Midbrain (tissue), 1 donor: ENCODE measurements around the gene ARHGEF39.

Source experiments
- DNase-seq: peaks from one replicate; lab custom pipeline; 2025; lab: John Stamatoyannopoulos, UW

The ARHGEF39 gene

DNA sequence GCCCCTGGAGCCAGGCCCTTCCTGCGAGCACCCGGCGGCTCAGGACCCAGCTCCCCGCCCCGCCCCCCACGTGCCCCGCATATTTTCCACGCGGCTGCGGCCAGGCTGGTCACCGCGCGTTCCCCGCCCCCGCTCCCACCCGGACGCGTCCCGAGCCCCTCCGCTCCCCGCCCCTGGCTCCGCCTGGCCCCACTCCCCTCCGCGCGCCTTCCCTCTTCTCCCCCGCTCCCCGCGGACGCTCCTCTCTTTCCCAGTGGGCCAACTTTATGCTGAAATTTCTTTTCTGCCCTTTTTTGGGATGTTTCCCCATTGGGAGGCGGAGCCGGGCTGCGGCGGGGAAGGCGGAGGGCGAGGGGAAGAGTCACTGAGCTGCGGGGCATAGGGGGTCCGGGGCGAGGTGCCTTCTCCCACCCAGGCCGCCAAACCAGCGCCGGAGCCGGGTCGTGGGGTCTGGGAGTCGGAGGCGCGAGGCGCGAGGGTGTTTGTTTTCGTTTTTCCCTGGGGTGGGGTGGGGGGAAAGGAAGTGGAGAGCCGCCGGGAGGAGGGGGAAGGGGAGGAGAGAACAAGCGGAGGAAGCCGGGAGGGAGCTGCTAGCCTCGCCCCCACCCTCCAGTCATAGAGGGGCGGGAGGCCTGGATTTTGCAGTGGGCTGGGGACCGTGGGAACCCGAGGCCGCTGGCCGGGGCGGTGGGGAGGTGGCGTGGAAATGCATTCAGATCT, 25.8 kb upstream of the ARHGEF39 start:
- peak; percentile 6 for DNase-seq

DNA sequence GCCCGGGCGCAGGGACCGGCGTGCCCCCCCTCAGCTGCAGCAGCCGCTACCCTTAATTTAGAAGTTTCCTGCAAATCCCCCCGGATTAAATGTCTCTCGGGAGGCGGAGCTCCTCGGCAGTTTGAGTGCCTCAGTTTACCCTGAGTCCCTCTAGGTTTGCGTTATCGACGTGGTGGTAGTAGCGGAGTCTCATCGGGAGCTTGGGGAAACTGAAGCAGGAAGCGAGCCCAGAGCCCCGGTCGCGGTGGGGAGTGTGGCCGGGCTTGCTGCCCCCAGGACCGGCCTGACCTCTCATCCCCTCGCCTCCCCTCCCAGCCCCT, 25.3 kb upstream of the ARHGEF39 start:
- no peak for DNase-seq

DNA sequence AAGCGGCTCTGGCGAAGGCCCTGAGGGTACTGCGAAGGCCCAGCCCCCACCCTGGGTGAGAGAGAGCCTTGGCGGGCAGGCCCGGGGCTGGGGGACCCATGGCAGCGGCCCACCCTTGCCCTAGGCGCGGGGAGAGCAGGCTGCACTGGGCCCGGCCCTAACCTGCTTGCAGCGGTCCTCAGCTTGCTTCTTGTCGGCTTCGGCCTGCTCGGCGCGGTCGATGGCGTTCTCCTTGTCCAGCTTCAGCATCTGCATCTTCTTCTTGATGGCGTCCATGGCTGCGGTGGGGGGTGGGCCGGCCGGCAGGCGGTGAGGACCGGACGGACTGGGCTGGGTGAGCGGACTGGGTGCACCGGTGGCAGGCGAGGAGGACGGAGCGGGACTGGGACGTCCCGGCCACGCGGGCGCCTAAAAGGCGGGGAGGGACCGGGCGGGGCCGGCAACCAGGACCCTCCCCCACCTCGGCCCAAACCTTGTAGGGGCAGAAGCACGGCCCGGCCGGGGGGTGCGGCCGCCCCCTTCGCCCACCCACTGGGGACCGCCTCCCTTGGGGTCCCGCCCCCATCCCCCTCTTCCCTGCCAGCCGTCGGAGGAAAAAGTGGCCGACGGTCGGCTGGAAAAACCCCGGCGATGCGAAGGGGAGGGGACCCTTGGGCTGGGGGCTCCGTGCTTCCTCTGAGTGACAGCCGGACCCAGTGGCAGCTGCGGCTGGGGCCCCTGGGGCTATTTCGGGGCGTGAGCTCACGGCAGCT, 24.7 kb upstream of the ARHGEF39 start, which contains the start of gene TPM2:
TSS of gene TPM2 (minus strand) at position 384 of the 752 bp plus-strand sequence. CDS start at position 276, 108 bp downstream.
- no peak for DNase-seq

DNA sequence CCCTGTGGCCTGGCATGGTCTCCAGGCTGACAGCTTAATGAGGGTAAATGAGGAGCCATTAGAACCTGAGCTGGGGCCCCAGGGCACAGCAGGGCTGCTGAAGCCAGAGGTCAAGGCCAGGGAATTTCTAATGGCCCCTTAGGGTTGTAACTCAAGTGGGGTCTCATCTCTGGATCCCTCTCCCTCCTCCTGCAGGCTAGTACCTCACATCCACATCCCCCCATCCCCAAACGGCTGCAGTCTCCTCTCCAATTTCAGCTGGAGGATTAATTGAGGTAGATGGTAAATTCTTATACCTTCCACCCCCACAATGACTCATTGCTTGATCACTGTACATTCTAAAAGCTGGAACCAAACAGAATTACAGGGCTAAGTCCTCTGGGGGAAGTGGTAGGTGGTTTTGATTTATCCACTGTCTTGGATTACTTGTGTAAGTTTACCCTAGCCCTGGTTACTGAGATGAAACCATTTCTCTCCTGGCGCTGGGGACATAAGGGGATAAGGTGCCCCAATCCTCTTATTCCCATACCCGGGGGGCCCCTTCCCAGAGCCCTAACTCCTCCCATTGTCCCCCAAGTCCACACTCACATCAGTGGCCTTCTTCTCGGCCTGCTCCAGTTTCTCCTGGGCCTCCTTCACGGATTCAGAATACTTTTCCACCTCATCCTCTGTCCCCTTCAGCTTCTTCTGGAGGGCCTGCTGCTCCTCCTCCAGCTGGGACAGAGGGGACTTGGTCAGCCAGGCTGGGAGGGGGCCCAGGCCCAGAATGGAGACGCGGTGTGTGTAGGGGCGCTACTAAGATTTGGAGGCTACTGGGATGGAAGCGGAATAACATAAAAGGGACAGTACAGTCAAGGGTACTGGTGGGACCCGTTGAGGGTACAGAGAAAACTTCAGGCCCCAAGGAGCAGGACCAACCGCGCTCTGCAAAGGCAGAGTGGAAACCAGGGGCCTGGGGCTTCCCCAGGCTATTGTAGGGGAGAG, 23.9 kb upstream of the ARHGEF39 start:
- DNase-seq: no peak

DNA sequence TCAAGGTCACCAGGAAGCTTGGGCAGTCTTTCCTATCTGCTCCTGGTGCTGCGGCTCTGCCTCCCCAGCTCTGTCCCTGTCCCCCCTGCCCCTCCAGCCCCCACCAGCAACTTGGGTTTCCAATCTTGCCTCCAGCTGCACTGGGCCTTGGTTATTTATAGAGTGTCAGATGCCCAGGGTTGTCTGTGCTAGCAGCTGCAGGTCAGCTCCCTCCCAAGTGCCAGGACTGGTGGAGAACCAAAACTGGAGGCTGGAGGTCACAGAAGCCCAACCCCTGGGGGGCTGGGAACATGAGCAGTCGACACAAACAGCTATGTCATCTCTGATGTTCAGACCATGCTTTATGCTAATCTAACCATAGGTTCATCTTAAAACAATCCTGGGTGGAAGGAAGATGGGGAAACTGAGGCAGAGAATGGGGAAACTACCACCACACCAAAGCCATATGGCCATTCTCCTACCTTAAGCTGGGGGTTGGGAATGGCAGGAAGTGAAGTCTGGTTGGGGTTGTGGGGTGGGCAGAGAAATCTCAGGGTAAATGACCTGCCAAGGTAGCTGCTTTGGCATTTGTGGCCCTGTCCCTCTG, 23.1 kb upstream of the ARHGEF39 start:
- no peak for DNase-seq

DNA sequence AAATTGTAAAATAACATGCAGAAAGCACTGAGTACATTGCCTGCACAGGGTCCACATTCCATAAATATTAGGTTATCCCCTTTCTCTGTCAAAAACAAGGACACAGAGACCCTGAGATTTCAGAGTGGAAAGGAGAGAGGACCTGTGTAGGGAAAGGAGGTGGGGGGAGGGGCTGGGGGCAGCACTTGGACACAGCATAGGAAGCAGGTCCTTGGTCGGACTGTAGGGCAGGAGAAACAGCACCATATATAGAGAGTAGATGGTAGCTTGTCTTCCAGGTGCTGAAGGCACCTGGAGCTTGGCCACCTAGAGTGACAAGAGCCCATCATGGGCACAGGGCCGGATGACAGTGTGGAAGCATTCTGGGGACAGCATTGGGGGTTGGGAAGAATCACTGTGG, 22.3 kb upstream of the ARHGEF39 start:
- DNase-seq: no peak

DNA sequence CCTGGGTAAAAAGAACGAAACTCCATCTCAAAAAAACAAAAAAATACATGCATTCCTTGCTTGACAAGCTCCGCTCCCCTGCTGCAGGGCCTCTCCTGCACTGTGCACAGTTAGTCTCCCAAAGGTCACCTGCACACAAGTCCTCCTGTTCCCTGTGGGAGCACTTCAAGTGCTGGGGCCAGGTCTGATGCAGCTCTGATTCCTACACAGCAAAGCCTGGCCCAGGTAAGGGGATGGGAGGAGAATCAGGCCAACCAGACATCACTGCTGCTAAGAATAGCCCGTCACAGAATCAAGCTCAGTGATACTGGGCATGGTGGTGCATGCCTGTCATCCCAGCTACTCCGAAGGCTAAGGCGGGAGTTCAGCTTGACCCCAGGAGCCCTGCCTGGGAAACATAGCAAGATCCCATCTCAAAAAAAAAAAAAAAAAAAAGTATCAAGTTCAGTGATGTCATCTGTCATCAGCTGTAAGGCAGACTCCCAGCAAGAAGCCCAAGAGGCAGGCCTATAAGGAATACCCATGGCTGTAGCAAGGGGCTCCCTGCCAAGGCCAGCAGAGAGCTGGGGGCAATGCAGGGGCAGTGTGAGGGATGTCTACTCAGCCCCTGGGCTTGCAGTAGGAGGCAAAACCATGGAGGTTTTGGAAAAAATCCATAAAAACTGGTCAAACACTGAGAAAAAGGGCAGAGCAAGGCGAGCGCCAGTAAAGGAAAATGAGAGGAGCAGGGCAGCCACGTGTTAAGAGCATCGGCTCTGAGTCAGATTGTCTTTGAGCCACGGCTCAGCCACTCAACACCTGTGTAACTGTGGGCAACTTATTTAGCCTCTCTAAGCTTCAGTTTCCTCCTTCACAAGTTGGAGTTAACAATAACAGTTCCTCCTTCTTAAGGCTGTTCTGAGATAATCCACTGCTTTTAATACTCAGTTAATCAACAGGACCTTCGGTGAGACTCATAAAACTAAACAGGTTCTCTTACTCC, 21.5 kb upstream of the ARHGEF39 start:
- no peak for DNase-seq

DNA sequence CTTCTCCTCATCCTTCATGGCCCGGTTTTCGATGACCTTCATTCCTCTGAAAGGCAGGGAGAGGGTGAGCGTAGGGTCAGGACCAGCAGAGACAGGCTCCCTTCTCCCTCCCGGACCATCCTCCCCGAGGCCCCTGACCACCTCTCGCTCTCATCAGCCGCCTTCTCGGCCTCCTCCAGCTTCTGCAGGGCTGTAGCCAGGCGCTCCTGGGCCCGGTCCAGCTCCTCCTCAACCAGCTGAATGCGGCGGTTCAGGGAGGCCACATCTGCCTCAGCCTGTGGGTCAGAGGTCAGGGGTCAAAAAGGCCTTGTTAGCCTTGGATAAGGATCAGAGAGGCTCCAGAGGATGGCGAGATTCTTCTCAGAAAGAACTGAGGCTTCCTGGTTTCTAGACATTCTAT, 20.5 kb upstream of the ARHGEF39 start:
- no peak for DNase-seq

DNA sequence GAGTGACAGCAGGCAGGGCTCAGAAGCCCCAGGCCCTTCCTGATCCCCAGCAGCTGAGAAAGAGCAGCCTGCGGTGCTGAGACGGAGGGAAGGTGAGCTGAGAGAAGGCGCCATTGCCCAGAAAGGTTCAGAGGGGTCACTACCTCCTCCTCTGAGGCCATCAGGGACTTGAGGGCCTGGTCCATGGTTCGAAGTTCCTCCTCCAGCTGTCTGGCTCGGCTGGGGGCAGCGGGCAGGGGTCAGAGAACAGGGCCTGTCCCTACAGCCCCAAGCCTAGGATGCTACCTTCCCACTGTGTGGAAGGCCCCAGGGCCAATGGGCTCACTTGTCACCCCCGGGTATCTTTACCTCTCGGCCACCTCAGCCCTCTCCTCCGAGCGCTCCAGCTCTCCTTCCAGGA, 19.9 kb upstream of the ARHGEF39 start:
- no peak for DNase-seq

DNA sequence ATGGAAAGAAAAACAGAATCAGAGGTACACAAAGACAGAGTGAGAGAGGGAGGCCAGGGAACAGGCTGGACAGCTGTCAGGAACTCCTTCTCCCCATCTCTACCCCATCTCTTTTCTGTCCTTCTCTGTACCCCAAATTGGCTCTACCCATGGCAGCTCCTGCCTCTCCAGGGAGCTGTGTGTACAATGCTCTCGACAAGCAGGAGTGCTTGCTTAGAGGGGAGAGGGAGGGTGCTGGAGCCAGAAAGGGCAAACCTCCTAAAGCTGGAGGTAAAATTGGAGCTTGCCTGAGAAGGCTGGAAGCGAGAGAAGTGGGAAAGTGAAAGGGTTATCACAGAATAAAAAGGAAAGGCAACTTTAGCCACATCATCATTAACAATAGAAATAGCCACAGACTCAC, 18.3 kb upstream of the ARHGEF39 start:
- no peak for DNase-seq

DNA sequence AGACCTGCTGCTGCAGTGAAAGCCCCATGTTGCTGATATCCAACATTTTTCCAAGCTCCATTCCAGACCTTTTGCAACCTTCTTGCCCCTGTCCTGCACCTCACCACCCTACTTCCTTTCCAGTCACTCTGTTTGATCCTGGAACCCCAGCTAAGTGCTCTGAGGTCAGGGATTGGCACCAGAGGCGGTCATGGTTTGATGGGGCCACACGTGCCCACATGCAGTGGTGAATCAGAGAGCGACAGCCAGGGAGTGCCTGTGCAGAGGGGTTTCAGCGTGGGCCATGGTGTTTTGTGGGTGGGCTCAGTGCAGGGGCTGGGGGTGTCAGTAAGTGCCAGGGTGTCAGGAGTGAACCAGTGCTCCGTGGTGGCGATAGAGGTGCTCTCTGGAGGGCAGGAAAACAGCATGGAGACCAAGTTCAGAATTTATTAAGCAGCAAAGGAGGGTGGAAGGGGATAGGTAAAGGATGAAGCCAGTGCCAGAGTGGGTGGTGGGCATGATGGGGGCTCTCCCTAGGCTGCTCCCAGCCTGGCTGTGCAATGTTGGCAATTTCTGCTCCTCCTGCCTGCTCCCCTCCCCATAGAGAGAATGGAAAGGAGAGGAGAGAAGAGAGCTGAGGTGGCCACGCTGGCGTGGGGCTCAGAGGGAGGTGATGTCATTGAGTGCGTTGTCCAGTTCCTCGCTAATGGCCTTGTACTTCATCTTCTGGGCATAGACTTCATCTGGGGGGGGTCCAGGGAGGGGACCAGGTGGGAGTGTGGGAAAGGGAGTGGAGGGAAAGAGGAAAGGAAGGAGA, 17.7 kb upstream of the ARHGEF39 start:
- DNase-seq: no peak

DNA sequence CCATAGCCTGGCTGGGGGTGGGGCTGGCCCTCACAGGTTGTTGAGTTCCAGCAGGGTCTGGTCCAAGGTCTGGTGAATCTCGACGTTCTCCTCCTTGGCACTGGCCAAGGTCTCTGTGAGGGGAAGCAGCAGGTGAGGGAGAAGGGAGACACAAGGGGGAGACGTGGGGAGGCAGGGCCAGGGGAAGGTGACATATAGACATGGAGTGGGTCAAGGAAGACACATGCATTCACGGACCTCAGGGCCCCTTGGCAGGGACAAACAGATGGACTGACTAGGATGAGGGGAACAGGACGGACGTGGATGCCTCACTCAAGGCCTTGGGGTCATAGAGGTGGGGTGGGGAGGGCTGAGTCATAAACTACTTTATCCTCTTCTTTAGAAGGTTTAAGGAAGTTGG, 17.1 kb upstream of the ARHGEF39 start:
- no peak for DNase-seq

DNA sequence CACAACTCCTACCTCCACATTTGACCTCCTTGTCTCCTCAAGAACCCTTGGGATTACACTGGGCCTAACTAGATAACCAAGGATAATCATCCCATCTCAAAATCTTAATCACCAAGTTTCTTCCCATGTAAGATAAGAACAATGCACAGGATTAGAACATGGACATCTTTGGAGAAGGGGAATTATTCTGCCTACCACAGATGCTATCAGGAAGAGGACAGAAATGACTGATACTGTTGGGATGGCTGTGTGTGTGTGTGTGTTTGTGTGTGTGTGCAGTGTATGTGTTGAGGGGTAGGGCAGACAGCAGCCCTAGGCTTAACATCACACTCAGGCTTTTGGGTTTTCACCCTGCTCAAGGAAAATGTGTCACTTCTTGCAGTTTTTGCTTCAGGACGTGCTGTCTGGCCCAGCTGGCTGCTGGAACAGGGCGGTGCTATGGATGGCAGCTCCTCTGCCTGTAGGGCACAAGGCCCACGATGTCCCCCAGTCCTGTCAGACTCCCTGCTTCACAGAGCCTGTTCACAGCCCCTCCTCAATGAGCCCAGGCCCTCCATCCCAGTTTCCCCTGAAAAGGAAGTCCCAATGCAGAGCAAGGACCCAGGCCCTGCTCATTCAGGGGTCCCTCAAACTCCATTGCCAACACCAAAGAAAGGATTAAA, 16.5 kb upstream of the ARHGEF39 start:
- DNase-seq: no peak

DNA sequence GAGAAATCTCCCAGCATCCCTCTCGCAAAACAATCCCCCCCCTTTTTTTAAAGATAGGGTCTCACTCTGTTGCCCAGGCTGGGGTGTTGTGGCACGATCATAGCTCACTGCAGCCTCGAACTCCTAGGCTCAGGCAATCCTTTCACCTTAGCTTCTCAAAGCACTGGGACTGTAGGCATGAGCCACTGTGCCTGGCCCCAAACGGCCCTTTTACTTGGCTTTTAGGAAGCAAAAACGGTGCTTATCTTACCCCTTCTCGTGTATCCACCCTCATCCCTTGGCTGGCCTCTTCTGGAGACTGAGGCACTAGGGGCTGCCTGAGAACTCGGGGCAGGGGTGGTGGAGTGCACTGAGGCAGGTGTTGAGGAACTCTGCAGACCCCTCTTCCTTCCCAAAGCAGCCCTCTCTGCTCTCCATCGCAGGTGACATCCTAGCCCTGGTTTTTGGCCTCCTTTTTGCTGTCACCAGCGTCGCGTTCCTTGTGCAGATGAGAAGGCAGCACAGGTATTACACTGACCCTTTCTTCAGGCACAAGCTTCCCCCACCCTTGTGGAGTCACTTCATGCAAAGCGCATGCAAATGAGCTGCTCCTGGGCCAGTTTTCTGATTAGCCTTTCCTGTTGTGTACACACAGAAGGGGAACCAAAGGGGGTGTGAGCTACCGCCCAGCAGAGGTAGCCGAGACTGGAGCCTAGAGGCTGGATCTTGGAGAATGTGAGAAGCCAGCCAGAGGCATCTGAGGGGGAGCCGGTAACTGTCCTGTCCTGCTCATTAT, 15.5 kb upstream of the ARHGEF39 start:
- no peak for DNase-seq

DNA sequence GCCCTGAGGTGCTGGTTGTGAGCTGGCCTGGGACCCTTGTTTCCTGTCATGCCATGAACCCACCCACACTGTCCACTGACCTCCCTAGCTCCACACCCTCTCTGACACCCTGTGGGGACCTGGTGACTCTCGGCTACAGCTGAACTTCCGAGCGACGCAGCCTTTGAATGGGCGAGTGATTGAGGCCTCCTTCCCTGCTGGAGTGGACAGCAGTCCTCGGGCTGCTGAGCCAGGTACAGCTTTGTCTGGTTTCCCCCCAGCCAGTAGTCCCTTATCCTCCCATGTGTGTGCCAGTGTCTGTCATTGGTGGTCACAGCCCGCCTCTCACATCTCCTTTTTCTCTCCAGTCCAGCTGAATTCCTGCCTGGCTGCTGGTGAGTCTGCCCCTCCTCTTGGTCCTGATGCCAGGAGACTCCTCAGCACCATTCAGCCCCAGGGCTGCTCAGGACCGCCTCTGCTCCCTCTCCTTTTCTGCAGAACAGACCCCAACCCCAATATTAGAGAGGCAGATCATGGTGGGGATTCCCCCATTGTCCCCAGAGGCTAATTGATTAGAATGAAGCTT, 14.9 kb upstream of the ARHGEF39 start:
- DNase-seq: no peak

DNA sequence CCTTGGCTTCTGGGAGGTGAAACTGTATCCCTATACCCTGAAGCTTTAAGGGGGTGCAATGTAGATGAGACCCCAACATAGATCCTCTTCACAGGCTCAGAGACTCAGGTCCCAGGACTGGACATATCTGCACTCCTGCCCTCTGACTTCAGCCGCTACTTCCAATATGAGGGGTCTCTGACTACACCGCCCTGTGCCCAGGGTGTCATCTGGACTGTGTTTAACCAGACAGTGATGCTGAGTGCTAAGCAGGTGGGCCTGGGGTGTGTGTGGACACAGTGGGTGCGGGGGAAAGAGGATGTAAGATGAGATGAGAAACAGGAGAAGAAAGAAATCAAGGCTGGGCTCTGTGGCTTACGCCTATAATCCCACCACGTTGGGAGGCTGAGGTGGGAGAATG, 14.1 kb upstream of the ARHGEF39 start:
- no peak for DNase-seq

DNA sequence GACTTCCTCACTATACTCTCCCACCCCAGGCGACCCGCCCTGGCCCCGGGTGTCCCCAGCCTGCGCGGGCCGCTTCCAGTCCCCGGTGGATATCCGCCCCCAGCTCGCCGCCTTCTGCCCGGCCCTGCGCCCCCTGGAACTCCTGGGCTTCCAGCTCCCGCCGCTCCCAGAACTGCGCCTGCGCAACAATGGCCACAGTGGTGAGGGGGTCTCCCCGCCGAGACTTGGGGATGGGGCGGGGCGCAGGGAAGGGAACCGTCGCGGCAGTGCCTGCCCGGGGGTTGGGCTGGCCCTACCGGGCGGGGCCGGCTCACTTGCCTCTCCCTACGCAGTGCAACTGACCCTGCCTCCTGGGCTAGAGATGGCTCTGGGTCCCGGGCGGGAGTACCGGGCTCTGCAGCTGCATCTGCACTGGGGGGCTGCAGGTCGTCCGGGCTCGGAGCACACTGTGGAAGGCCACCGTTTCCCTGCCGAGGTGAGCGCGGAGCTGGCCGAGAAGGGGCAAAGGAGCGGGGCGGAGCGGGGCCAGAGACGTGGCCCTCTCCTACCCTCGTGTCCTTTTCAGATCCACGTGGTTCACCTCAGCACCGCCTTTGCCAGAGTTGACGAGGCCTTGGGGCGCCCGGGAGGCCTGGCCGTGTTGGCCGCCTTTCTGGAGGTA, 10.9 kb upstream of the ARHGEF39 start:
- DNase-seq: no peak

DNA sequence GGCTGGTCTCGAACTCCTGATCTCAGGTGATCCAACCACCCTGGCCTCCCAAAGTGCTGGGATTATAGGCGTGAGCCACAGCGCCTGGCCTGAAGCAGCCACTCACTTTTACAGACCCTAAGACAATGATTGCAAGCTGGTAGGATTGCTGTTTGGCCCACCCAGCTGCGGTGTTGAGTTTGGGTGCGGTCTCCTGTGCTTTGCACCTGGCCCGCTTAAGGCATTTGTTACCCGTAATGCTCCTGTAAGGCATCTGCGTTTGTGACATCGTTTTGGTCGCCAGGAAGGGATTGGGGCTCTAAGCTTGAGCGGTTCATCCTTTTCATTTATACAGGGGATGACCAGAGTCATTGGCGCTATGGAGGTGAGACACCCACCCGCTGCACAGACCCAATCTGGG, 10.2 kb upstream of the ARHGEF39 start:
- DNase-seq: no peak
